ENCODE measurements around the gene UHRF1.

The UHRF1 gene

DNA sequence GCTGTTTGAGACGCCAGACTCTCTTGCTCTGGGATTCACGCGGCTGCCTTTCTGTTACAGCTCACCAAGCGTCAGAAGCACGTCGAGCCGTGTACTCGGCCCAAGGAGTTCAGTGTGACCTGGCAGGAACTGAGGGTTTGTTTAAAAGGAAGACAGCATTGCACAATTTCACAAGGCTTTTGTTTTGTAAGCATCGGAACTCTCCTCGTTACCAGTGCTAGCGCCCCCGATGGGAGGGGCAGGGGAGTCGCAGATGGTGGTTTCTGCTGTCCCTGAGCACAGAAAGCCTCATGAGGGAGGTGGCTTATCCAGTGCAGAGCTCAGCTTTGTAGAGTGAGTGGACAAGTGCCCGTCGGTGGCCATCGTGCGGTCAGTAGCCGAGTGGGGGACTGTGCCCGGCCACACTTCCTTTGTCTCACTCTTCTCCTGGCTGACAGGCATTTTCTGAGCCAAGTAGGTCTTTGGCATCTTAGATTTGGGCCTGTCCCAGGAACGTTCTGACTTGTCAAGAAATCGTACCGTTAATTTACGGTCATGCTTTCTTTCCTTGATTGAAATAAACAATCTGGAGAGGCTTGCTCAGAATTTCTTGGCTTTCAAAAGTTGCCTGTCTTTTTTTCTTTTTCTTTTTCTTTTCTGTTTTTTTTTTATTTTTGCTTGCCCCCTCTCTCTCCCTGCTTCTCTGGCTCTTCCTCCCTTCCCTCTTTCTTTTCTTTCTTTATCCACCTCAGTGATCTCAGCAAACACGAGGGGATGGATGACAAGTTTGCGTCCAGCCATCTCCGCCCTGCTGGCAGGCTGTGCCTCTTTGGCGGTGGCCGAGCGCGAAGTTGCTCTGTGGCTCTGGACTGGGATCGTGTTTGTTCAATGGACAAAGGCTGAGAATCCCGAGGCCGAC, 67.3 kb downstream of the UHRF1 start:
- Histone ChIP-seq H3K36me3 (ENCODE audit: control insufficient read depth, insufficient read depth, low read length) (peaks cover 5% of the 10 kb centered on the region), H3K27me3 (ENCODE audit: control insufficient read depth, insufficient read depth, low read length) (no peaks in the 10 kb centered on the region), H3K9me3 (ENCODE audit: control insufficient read depth, insufficient read depth, low read length) (no peaks in the 10 kb centered on the region), H3K4me3 (ENCODE audit: low read depth, low read length) (no peak overlapping the region), H3K4me1 (ENCODE audit: control insufficient read depth, insufficient read depth, low read length) (no peaks in the 10 kb centered on the region), H3K9ac (ENCODE audit: low read depth, low read length) (no peak overlapping the region)

DNA sequence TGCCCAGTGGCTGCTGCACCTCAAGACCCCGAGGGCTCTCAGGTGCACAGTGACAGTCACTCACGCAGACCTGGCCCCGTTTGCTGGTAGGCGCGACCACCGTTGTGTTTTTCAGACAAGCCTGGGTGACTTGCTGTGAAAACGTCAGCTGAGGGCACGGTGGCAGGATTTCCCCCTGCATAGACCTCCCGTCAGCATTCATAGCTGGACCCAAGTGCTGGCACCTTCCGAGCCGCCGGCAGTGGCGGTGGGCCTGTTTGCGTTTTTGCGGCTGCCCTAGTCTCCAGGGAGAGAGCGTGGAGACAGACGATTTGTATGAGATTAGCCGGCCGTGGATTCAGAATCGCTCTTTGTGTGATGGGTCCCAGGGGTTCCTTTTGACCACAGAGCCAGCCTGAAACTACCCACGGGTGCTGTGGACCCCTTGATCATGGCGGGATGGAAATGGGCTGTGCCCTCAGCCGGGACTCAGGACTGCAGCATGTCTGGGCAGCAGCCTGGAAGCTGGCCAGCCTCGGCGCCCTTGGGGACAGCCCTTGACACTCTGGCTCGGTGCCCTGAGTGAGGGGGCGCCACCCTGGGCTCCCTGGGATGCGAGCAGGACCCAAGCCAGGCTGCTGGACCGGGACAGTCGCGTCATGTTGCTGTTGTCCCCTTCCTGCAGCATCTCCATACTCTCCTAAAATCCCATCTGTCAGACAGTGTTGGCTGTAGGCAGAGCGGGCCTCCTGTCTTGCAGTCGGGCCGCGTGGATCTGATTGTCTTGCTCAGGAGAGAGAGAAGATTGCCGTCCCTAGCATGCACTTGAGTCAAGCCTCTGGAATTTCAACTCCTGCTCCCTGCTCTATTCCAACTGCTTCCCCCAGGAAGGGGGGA, 68.2 kb downstream of the UHRF1 start:
- Histone ChIP-seq H3K4me1 (ENCODE audit: control insufficient read depth, insufficient read depth, low read length) (no peaks in the 10 kb centered on the region), H3K9me3 (ENCODE audit: control insufficient read depth, insufficient read depth, low read length) (no peaks in the 10 kb centered on the region), H3K9ac (ENCODE audit: low read depth, low read length) (no peak overlapping the region), H3K4me3 (ENCODE audit: low read depth, low read length) (no peak overlapping the region), H3K27me3 (ENCODE audit: control insufficient read depth, insufficient read depth, low read length) (no peaks in the 10 kb centered on the region), H3K36me3 (ENCODE audit: control insufficient read depth, insufficient read depth, low read length) (peaks cover 5% of the 10 kb centered on the region)

DNA sequence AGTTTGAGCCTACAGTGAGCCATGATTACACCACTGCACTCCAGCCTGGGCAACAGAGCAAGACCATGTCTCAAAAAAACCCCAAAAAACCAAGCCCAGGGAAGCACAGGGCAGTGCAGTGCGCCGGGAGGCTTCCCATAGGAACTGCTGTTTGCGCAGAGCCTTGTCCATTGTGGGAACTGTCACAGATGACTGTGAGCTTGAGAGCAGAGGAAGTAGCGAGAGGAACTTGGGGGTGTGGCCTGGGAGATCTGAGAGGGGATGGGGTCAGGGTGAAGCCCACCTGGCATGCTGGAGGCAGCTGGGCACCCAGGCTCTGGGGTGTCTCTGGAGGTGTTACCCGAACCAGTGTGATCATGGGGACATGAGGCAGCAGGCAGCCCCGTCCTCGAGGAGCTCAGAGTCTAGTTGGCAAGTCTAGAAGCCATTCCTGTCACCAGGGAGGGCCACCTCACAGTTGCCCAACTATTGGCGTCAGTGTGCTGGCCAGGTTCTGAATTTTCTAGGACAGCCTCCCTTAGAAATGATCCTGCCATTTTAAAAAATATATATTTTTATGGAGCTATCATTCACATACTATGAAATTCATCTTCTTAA, 70.0 kb downstream of the UHRF1 start:
- no peak overlapping the region for H3K4me3 ChIP-seq (ENCODE audit: low read depth, low read length)
- peaks cover 5% of the 10 kb centered on the region for H3K36me3 ChIP-seq (ENCODE audit: control insufficient read depth, insufficient read depth, low read length)
- H3K9ac ChIP-seq (ENCODE audit: low read depth, low read length): no peak overlapping the region
- no peaks in the 10 kb centered on the region for H3K27me3 ChIP-seq (ENCODE audit: control insufficient read depth, insufficient read depth, low read length)
- no peaks in the 10 kb centered on the region for H3K9me3 ChIP-seq (ENCODE audit: control insufficient read depth, insufficient read depth, low read length)
- no peaks in the 10 kb centered on the region for H3K4me1 ChIP-seq (ENCODE audit: control insufficient read depth, insufficient read depth, low read length)

DNA sequence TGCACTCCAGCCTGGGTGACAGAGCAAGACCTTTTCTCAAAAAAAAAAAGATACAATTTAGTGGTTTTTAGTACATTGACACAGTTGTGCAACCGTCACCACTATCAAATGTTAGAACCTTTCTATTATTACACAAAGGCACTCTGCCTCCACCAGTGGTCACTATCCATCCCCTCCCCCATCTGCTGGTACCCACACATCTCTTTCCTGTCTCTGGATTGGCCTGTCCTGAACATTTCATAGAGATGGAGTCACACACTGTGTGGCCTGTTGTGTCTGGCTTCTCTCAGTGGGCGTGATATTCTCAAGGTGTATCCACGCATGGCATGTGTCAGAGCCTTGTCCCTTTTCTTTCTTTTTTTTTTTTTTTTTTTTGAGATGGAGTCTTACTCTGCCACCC, 70.8 kb downstream of the UHRF1 start:
- Histone ChIP-seq H3K4me3 (ENCODE audit: low read depth, low read length) (no peak overlapping the region), H3K9me3 (ENCODE audit: control insufficient read depth, insufficient read depth, low read length) (no peaks in the 10 kb centered on the region), H3K9ac (ENCODE audit: low read depth, low read length) (no peak overlapping the region), H3K36me3 (ENCODE audit: control insufficient read depth, insufficient read depth, low read length) (peaks cover 5% of the 10 kb centered on the region), H3K27me3 (ENCODE audit: control insufficient read depth, insufficient read depth, low read length) (no peaks in the 10 kb centered on the region), H3K4me1 (ENCODE audit: control insufficient read depth, insufficient read depth, low read length) (no peaks in the 10 kb centered on the region)

DNA sequence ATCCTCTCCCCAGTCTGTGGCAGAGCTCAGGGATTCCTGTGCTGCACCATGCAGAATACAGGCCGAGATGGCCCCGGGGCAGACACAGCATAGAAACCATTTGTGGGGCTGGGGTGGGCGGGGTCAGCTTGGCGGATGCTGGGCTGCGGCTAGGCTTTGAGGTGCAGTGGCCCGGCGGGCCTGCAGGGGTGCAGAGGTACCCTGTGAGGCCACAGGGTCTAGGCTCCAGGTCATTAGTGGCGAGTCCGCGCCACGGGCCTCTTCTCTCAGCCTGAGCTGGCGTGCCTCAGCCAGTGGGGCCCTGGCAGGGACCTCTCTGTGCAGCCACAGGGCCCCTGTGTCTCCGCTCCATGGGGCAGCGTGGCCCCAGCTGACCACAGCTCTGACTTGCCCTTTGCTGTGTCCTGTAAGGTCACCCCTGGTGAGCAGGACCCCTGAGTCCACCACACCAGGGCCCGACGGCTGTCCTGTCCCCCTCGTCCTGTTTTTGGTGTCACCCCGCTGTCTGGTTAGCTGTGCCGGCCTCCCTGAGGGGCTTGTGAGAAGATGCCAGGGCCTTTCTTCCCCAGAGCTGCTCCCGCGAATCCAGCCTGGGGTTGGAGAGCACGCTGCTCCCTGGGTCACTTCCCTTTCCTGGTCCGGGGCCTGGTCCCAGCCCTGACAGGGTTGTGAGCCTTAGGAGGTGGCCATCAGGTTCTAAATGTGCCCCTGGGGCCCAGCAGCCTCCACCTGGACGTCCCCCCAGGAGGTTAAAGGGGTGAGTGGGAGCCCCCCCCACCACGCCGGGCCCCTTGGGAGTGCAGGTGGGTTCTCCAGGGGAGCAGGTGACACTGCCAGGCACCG, 71.8 kb downstream of the UHRF1 start:
- no peak overlapping the region for H3K9ac ChIP-seq (ENCODE audit: low read depth, low read length)
- no peaks in the 10 kb centered on the region for H3K9me3 ChIP-seq (ENCODE audit: control insufficient read depth, insufficient read depth, low read length)
- peaks cover 5% of the 10 kb centered on the region for H3K36me3 ChIP-seq (ENCODE audit: control insufficient read depth, insufficient read depth, low read length)
- H3K4me3 ChIP-seq (ENCODE audit: low read depth, low read length): no peak overlapping the region
- H3K4me1 ChIP-seq (ENCODE audit: control insufficient read depth, insufficient read depth, low read length): no peaks in the 10 kb centered on the region
- no peaks in the 10 kb centered on the region for H3K27me3 ChIP-seq (ENCODE audit: control insufficient read depth, insufficient read depth, low read length)

DNA sequence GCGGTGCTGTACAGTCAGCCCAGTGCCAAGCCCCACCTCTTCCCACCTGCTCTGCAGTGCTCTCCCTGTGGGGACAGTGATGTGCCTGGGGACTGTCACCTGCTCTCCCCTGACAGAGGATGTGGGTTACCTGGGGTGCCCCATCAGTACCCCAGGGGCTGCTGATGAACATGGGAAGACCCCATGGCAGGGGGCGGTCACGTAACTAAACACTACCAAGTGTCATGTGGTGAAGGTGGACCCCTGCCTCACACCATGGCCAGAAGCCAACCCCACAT, 72.3 kb downstream of the UHRF1 start:
- Histone ChIP-seq H3K36me3 (ENCODE audit: control insufficient read depth, insufficient read depth, low read length) (peaks cover 5% of the 10 kb centered on the region), H3K27me3 (ENCODE audit: control insufficient read depth, insufficient read depth, low read length) (no peaks in the 10 kb centered on the region), H3K4me1 (ENCODE audit: control insufficient read depth, insufficient read depth, low read length) (no peaks in the 10 kb centered on the region), H3K4me3 (ENCODE audit: low read depth, low read length) (no peak overlapping the region), H3K9ac (ENCODE audit: low read depth, low read length) (no peak overlapping the region), H3K9me3 (ENCODE audit: control insufficient read depth, insufficient read depth, low read length) (no peaks in the 10 kb centered on the region)

DNA sequence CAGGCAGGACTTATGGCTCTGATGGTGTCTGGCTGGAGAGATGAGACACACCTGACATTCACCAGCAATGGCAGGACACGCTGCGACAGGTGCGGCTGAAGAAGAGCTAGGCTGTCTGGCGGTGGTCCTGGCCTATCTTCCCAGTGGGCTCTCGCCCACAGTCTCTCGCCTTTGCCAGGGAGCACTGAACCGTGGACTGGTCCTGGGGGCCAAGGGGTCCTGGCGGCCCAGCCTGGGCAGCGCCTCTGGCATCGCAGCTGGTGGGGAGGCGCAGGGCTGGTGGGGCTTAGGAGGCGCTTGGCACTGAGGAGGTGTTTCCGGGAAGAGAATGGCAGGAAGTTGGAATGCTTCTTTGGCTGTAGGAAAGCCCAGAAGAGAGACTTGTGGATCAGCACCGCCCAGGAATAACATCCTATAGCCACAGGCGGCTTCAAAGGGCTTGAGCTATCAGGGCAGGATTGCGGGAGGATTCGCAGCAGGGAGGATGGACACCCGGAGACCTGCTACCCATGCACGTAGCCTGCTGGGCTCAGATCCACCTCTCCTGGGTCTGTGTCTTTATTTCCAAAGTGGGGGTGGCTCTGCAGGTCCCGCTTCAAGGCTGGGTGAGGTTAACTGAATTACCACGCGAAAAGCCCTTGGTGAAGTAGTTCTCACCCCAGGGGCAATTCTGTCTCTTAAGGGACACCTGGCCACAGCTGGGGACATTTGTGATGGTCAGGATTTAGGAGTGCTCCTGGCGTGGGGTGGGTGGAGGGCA, 74.2 kb downstream of the UHRF1 start:
- no peaks in the 10 kb centered on the region for H3K4me1 ChIP-seq (ENCODE audit: control insufficient read depth, insufficient read depth, low read length)
- H3K4me3 ChIP-seq (ENCODE audit: low read depth, low read length): no peak overlapping the region
- peaks cover 5% of the 10 kb centered on the region for H3K36me3 ChIP-seq (ENCODE audit: control insufficient read depth, insufficient read depth, low read length)
- H3K9me3 ChIP-seq (ENCODE audit: control insufficient read depth, insufficient read depth, low read length): no peaks in the 10 kb centered on the region
- H3K27me3 ChIP-seq (ENCODE audit: control insufficient read depth, insufficient read depth, low read length): no peaks in the 10 kb centered on the region
- H3K9ac ChIP-seq (ENCODE audit: low read depth, low read length): no peak overlapping the region

DNA sequence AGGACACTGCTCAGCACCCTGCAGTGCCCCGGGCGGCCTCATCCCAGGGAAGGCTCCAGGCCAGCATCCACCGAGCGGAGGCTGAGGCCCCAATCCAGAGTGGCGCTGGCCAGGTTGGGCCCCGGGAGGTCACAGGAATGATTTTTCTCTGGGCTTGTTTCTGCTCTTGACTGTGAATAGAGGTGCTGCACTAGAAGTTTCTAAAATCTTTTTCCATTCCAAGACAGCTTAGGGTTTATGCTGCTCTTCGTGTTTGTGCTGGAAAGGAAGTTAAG, 74.7 kb downstream of the UHRF1 start:
- Histone ChIP-seq H3K27me3 (ENCODE audit: control insufficient read depth, insufficient read depth, low read length) (no peaks in the 10 kb centered on the region), H3K4me1 (ENCODE audit: control insufficient read depth, insufficient read depth, low read length) (no peaks in the 10 kb centered on the region), H3K9me3 (ENCODE audit: control insufficient read depth, insufficient read depth, low read length) (no peaks in the 10 kb centered on the region), H3K9ac (ENCODE audit: low read depth, low read length) (no peak overlapping the region), H3K4me3 (ENCODE audit: low read depth, low read length) (no peak overlapping the region), H3K36me3 (ENCODE audit: control insufficient read depth, insufficient read depth, low read length) (peaks cover 5% of the 10 kb centered on the region)

DNA sequence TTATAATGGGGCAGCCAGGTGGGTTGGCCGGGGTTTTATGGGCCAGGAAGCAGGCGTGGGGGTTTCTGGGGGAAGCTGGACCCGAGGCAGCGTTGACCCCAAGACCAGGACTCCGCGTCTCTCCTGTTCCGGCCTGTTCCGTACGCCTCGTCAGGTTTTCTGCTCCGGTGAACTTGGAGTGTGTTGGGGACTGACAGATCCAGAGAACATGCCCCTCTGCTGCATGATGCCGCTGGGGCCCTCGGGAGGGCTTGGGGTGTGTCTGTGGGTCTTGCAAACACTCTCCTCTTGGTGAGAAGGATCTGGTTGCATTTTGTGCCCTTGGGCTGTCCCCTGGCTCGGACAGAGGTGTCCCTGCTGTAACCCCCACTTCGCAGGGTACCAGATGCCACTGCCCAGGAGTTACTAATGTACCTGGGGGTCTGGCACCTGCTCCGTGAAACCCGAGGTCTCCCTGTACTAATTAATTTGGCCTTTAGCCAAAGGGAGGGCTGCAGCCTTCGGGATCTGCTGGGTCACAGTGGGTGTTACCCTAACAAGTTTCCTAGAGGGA, 75.2 kb downstream of the UHRF1 start:
- no peaks in the 10 kb centered on the region for H3K4me1 ChIP-seq (ENCODE audit: control insufficient read depth, insufficient read depth, low read length)
- H3K36me3 ChIP-seq (ENCODE audit: control insufficient read depth, insufficient read depth, low read length): peaks cover 5% of the 10 kb centered on the region
- no peak overlapping the region for H3K4me3 ChIP-seq (ENCODE audit: low read depth, low read length)
- no peaks in the 10 kb centered on the region for H3K27me3 ChIP-seq (ENCODE audit: control insufficient read depth, insufficient read depth, low read length)
- no peak overlapping the region for H3K9ac ChIP-seq (ENCODE audit: low read depth, low read length)
- H3K9me3 ChIP-seq (ENCODE audit: control insufficient read depth, insufficient read depth, low read length): no peaks in the 10 kb centered on the region

DNA sequence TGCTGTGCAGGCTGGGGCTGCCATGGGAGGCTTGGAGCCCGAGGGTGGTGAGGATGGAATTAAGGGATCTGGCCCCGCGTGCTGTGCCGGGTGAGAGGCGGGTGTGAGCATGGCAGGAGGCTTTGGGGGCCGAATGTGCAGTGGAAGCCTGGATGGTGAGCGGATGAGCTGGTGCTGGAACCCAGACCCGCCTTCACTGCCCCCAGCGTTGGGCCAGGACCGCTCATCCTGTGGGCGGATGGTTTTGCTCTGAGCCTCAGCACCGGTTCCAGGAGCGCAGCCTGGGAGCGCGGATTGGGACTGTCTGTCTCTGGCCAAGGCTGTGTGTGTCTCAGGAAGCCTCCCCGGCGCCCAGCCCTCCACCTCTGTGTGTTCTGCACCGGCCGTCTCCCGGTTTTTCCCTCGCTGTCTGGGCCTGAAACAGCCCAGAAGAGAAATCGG, 76.3 kb downstream of the UHRF1 start:
- H3K4me1 ChIP-seq (ENCODE audit: control insufficient read depth, insufficient read depth, low read length): no peaks in the 10 kb centered on the region

More for the DNA sequence above, 76.3 kb downstream of the UHRF1 start:
- Histone ChIP-seq H3K36me3 (ENCODE audit: control insufficient read depth, insufficient read depth, low read length) (peaks cover 5% of the 10 kb centered on the region), H3K4me3 (ENCODE audit: low read depth, low read length) (no peak overlapping the region), H3K9ac (ENCODE audit: low read depth, low read length) (no peak overlapping the region), H3K9me3 (ENCODE audit: control insufficient read depth, insufficient read depth, low read length) (no peaks in the 10 kb centered on the region), H3K27me3 (ENCODE audit: control insufficient read depth, insufficient read depth, low read length) (no peaks in the 10 kb centered on the region)

Measured in iPS-15b (cell line).